ENCODE data around the gene HOMER2. TPM values are rescaled to one million over a fixed set of nuclear protein-coding genes. Genes with fewer than 3 reads are reported as not detected.

Gene HOMER2
- total RNA-seq, 4 donors from 2014 or later: 0.40 to 25.1 (median 6.1) TPM

GRCh38 chr15:82918607-82919230, 33.8 kb downstream of the HOMER2 start:
- no peak for TF ChIP-seq POLR2A (IDR thresholded peaks at IDR 0.05)
- TF ChIP-seq EP300 (IDR thresholded peaks at IDR 0.05; ENCODE audit: low read depth): no peak
- TF ChIP-seq, protein P1, sequence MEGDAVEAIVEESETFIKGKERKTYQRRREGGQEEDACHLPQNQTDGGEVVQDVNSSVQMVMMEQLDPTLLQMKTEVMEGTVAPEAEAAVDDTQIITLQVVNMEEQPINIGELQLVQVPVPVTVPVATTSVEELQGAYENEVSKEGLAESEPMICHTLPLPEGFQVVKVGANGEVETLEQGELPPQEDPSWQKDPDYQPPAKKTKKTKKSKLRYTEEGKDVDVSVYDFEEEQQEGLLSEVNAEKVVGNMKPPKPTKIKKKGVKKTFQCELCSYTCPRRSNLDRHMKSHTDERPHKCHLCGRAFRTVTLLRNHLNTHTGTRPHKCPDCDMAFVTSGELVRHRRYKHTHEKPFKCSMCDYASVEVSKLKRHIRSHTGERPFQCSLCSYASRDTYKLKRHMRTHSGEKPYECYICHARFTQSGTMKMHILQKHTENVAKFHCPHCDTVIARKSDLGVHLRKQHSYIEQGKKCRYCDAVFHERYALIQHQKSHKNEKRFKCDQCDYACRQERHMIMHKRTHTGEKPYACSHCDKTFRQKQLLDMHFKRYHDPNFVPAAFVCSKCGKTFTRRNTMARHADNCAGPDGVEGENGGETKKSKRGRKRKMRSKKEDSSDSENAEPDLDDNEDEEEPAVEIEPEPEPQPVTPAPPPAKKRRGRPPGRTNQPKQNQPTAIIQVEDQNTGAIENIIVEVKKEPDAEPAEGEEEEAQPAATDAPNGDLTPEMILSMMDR (IDR thresholded peaks at IDR 0.05): no peak
- no peak for TF ChIP-seq POLR2AphosphoS5 (IDR thresholded peaks at IDR 0.05)
- H3K27me3 ChIP-seq: no peaks in the 10 kb centered on the region
- intact Hi-C loops (cut with DNase I; ENCODE audit: low total_unique reads): no loop called here
- H3K27ac ChIP-seq: no peak overlapping the region
- no peaks in the 10 kb centered on the region for H3K4me1 ChIP-seq
- H3K9me3 ChIP-seq: no peaks in the 10 kb centered on the region
- 84 to 100% methylated on average over 1 to 6 of the region's 6 CpGs for WGBS, 2 donors (ENCODE audit: low coverage in 1 of 2)
- no peaks in the 10 kb centered on the region for H3K36me3 ChIP-seq
- DNase-seq: no peak
- in situ Hi-C loops (cut with MboI; ENCODE audit: low pct_ligation_motif_present in 1 of 4, low pct_unique_long_range_greater_than_20kb in 1 of 4, low sequenced_read_pairs in 3 of 4): no loop called here
- H3K4me3 ChIP-seq: no peak overlapping the region

DNA sequence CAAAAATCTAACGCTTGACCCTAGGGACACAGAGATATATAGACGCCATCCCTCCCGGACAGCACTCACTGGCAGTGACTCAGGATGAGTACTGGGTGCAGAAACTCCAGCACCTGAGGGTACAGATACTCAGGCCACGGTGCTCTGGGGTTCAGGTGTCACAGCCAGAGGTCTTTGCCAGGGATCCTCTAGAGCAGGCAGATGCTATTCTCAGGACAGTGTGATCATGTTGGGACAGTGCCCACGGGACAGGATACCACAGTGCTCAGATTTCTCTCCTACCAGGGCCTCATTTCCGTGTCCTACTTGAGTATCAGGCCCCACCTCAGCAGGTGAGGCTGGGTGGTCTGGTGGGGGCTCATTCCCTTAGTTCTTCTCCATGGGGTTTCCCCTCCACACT, 34.4 kb downstream of the HOMER2 start:
- H3K9me3 ChIP-seq: no peaks in the 10 kb centered on the region
- WGBS, 2 donors (ENCODE audit: low coverage in 1 of 2): 67 to 93% methylated on average over 2 to 6 of the region's 6 CpGs
- no peak overlapping the region for H3K4me3 ChIP-seq
- H3K36me3 ChIP-seq: no peaks in the 10 kb centered on the region
- intact Hi-C loops (cut with DNase I; ENCODE audit: low total_unique reads): no loop called here
- TF ChIP-seq EP300 (IDR thresholded peaks at IDR 0.05; ENCODE audit: low read depth) (no peak), POLR2AphosphoS5 (IDR thresholded peaks at IDR 0.05) (no peak), POLR2A (IDR thresholded peaks at IDR 0.05) (no peak)
- TF ChIP-seq, protein P1 (IDR thresholded peaks at IDR 0.05): no peak
- H3K27me3 ChIP-seq: no peaks in the 10 kb centered on the region
- no peak for DNase-seq
- no peaks in the 10 kb centered on the region for H3K4me1 ChIP-seq
- in situ Hi-C loops (cut with MboI; ENCODE audit: low pct_ligation_motif_present in 1 of 4, low pct_unique_long_range_greater_than_20kb in 1 of 4, low sequenced_read_pairs in 3 of 4): no loop called here
- no peak overlapping the region for H3K27ac ChIP-seq

DNA sequence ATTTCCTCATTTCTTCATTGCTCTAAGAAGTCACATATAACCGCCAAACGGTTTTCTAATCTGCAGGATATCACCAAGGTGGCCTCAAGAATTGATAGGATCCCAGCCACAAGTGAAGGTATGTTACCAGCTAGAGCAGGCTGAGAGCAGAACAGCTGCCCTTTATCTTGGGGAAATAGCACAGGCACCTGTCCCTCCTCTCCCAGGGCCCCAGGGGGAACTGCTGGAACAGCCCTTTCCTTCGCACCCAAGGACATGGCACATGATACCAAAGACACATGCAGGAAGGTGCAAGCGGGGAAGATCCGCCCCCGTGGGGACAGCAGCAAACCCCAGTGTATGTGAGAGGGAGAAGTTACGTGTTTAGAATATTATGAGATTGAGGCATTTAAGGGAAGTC, 35.3 kb downstream of the HOMER2 start:
- no peak overlapping the region for H3K4me3 ChIP-seq
- in situ Hi-C loops (cut with MboI; ENCODE audit: low pct_ligation_motif_present in 1 of 4, low pct_unique_long_range_greater_than_20kb in 1 of 4, low sequenced_read_pairs in 3 of 4) (no loop called here), intact Hi-C loops (cut with DNase I; ENCODE audit: low total_unique reads) (no loop called here)
- no peak for TF ChIP-seq EP300 (IDR thresholded peaks at IDR 0.05; ENCODE audit: low read depth)
- TF ChIP-seq POLR2AphosphoS5 (IDR thresholded peaks at IDR 0.05): no peak
- no peaks in the 10 kb centered on the region for H3K4me1 ChIP-seq
- H3K36me3 ChIP-seq: no peaks in the 10 kb centered on the region
- no peak for DNase-seq
- WGBS, 2 donors (ENCODE audit: low coverage in 1 of 2): 77 to 78% methylated on average over 6 to 7 of the region's 7 CpGs
- no peaks in the 10 kb centered on the region for H3K27me3 ChIP-seq
- no peak overlapping the region for H3K27ac ChIP-seq
- H3K9me3 ChIP-seq: no peaks in the 10 kb centered on the region

- intact Hi-C loops (cut with DNase I; ENCODE audit: low total_unique reads): no loop called here
- 88 to 93% methylated on average over 8 to 13 of the region's 13 CpGs for WGBS, 2 donors (ENCODE audit: low coverage in 1 of 2)
- in situ Hi-C loops (cut with MboI; ENCODE audit: low pct_ligation_motif_present in 1 of 4, low pct_unique_long_range_greater_than_20kb in 1 of 4, low sequenced_read_pairs in 3 of 4): no loop called here
- Histone ChIP-seq H3K4me1 (no peaks in the 10 kb centered on the region), H3K36me3 (no peaks in the 10 kb centered on the region), H3K27ac (no peak overlapping the region), H3K27me3 (no peaks in the 10 kb centered on the region), H3K9me3 (no peaks in the 10 kb centered on the region), H3K4me3 (no peak overlapping the region)
- no peak for DNase-seq
- TF ChIP-seq POLR2AphosphoS5 (IDR thresholded peaks at IDR 0.05): no peak
- no peak for TF ChIP-seq POLR2A (IDR thresholded peaks at IDR 0.05)
- TF ChIP-seq, protein P1 (IDR thresholded peaks at IDR 0.05): no peak
- TF ChIP-seq EP300 (IDR thresholded peaks at IDR 0.05; ENCODE audit: low read depth): no peak
Observed at GRCh38 chr15:82916161-82916952, 36.2 kb downstream of the HOMER2 start.
